ENCODE data around the gene FLYWCH2.

GRCh38 chr16:2925951-2926649, 43.1 kb downstream of the FLYWCH2 start:
- TF ChIP-seq OSR2 (tag by site-specific recombination; IDR thresholded peaks at IDR 0.05) (no peak), CTCF (tag by site-specific recombination; IDR thresholded peaks at IDR 0.05) (no peak), REST (tag by site-specific recombination; IDR thresholded peaks at IDR 0.05) (no peak), ZNF155 (tag by site-specific recombination; IDR thresholded peaks at IDR 0.05) (no peak), ZNF146 (tag by site-specific recombination; IDR thresholded peaks at IDR 0.05) (no peak), PRDM4 (tag by site-specific recombination; IDR thresholded peaks at IDR 0.05) (no peak), ZNF274 (IDR thresholded peaks at IDR 0.05; ENCODE audit: low read length) (no peak), ZNF274 (tag by site-specific recombination; IDR thresholded peaks at IDR 0.05; ENCODE audit: borderline replicate concordance) (no peak), TCF7L2 (IDR thresholded peaks at IDR 0.05; ENCODE audit: borderline replicate concordance, low read depth, low read length) (no peak), ZNF311 (tag by site-specific recombination; IDR thresholded peaks at IDR 0.05; ENCODE audit: borderline replicate concordance) (no peak), RBAK (tag by site-specific recombination; IDR thresholded peaks at IDR 0.05) (no peak), ZNF560 (tag by site-specific recombination; IDR thresholded peaks at IDR 0.05; ENCODE audit: borderline replicate concordance) (no peak), YY1 (tag by site-specific recombination; IDR thresholded peaks at IDR 0.05) (no peak), ZNF561 (tag by site-specific recombination; IDR thresholded peaks at IDR 0.05; ENCODE audit: borderline replicate concordance) (no peak), MYNN (tag by site-specific recombination; IDR thresholded peaks at IDR 0.05; ENCODE audit: borderline replicate concordance) (no peak)

Measured in HEK293 (cell line).